Neural cell (in vitro differentiated cells): ENCODE results near the gene PRSS33.

Experiments
- CTCF ChIP-seq: fragments of 450-650 bp; IDR thresholded peaks from 2 replicates; pipeline ENCODE4 v1.5.1; 2014; ENCODE audit warnings: antibody characterized with exemption, mild to moderate bottlenecking, moderate library complexity; ENCODE audit not compliant: poor library complexity, severe bottlenecking
- EP300 ChIP-seq: fragments of 450-650 bp; conservative IDR thresholded peaks from 2 replicates; pipeline ENCODE4 v1.6.1; 2014; ENCODE audit warnings: antibody characterized with exemption, mild to moderate bottlenecking, moderate library complexity; ENCODE audit not compliant: poor library complexity, severe bottlenecking
- EZH2 ChIP-seq: fragments of 200-600, 300-800 bp; shearing (Covaris generic), sonication (generic); IDR thresholded peaks from 2 replicates; pipeline ENCODE4 v1.6.1; 2014; ENCODE audit warnings: antibody characterized with exemption, low read length, borderline replicate concordance, mild to moderate bottlenecking; ENCODE audit not compliant: insufficient read depth, poor library complexity, severe bottlenecking
- MXI1 ChIP-seq: fragments of 450-650 bp; conservative IDR thresholded peaks from 2 replicates; pipeline ENCODE4 v1.6.1; 2014; ENCODE audit warnings: antibody characterized with exemption, mild to moderate bottlenecking; ENCODE audit not compliant: poor library complexity, severe bottlenecking
- POLR2AphosphoS5 ChIP-seq: IDR thresholded peaks from 2 replicates; pipeline ENCODE4 v1.6.1; 2012
- RAD21 ChIP-seq: fragments of 450-650 bp; conservative IDR thresholded peaks from 2 replicates; pipeline ENCODE4 v1.6.1; 2014; ENCODE audit warnings: antibody characterized with exemption, mild to moderate bottlenecking, moderate library complexity
- SMC3 ChIP-seq: fragments of 450-650 bp; conservative IDR thresholded peaks from 2 replicates; pipeline ENCODE4 v1.6.1; 2014; ENCODE audit warnings: antibody characterized with exemption, mild to moderate bottlenecking, moderate library complexity; ENCODE audit not compliant: poor library complexity
- TAF1 ChIP-seq: IDR thresholded peaks from 2 replicates; pipeline ENCODE4 v1.6.1; 2012; ENCODE audit warnings: low read depth
- TF ChIP-seq, protein P1 (sequence below): IDR thresholded peaks from 2 replicates; pipeline ENCODE4 v1.6.1; 2012; ENCODE audit warnings: borderline replicate concordance

DNA sequence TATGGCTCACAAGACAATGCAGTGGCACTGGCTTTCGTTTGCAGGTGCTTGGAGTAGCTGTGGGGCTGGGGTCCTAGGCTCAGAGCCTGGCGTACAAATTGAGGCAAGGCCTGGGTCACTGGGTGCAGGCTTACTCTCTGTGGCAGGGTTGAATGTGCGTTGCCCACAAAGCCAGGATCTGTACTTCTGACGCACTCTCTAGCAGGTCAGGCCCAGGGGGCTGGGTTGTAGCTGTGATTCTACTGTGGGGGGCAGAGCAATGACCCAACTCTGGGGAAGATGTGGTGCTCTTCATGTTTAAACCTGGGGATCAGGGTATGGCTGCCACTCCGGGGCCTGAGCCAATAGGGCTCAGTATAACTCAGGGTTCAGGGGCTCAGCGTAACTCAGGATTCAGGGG lies 23.3 kb upstream of the PRSS33 start:
- TF ChIP-seq MXI1 (no peak), CTCF (no peak), POLR2AphosphoS5 (no peak), EP300 (no peak), TAF1 (no peak), EZH2 (no peak), RAD21 (no peak), SMC3 (no peak)
- TF ChIP-seq, protein P1, sequence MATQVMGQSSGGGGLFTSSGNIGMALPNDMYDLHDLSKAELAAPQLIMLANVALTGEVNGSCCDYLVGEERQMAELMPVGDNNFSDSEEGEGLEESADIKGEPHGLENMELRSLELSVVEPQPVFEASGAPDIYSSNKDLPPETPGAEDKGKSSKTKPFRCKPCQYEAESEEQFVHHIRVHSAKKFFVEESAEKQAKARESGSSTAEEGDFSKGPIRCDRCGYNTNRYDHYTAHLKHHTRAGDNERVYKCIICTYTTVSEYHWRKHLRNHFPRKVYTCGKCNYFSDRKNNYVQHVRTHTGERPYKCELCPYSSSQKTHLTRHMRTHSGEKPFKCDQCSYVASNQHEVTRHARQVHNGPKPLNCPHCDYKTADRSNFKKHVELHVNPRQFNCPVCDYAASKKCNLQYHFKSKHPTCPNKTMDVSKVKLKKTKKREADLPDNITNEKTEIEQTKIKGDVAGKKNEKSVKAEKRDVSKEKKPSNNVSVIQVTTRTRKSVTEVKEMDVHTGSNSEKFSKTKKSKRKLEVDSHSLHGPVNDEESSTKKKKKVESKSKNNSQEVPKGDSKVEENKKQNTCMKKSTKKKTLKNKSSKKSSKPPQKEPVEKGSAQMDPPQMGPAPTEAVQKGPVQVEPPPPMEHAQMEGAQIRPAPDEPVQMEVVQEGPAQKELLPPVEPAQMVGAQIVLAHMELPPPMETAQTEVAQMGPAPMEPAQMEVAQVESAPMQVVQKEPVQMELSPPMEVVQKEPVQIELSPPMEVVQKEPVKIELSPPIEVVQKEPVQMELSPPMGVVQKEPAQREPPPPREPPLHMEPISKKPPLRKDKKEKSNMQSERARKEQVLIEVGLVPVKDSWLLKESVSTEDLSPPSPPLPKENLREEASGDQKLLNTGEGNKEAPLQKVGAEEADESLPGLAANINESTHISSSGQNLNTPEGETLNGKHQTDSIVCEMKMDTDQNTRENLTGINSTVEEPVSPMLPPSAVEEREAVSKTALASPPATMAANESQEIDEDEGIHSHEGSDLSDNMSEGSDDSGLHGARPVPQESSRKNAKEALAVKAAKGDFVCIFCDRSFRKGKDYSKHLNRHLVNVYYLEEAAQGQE: no peak
